ENCODE results near the gene HSPB3.

Gene HSPB3

DNA sequence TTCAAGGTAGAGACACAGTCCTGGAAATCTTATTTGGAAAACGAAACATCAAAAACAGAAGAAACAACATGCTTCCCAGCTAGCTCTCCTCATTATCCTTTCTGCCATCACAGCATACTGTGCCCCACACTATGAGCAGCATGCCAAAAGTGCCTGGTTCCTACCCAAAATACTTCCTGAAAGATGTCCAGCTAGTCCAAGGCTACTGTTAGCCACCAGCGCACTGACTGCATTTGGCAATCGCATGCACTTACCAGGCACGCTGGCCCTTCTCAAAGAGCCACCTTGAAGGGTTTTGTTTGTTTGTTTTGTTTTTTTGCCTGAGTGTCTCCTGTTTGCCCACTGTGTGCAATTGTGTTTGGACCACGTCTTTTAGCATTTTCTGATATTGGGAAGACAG lies 6.8 kb downstream of the HSPB3 start:
- TF ChIP-seq, protein P1, sequence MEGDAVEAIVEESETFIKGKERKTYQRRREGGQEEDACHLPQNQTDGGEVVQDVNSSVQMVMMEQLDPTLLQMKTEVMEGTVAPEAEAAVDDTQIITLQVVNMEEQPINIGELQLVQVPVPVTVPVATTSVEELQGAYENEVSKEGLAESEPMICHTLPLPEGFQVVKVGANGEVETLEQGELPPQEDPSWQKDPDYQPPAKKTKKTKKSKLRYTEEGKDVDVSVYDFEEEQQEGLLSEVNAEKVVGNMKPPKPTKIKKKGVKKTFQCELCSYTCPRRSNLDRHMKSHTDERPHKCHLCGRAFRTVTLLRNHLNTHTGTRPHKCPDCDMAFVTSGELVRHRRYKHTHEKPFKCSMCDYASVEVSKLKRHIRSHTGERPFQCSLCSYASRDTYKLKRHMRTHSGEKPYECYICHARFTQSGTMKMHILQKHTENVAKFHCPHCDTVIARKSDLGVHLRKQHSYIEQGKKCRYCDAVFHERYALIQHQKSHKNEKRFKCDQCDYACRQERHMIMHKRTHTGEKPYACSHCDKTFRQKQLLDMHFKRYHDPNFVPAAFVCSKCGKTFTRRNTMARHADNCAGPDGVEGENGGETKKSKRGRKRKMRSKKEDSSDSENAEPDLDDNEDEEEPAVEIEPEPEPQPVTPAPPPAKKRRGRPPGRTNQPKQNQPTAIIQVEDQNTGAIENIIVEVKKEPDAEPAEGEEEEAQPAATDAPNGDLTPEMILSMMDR (IDR thresholded peaks at IDR 0.05; ENCODE audit: borderline replicate concordance, extremely low read depth, low read length, poor library complexity, severe bottlenecking): no peak
- no peak for TF ChIP-seq EZH2 (IDR thresholded peaks at IDR 0.05; ENCODE audit: borderline replicate concordance, low read depth, low read length, severe bottlenecking)
- Histone ChIP-seq H3K4me2 (ENCODE audit: insufficient read depth, low read length) (no peak overlapping the region), H3K9me3 (ENCODE audit: insufficient read depth, low read length, severe bottlenecking) (no peaks in the 10 kb centered on the region), H3K36me3 (ENCODE audit: insufficient read depth, low read length) (no peaks in the 10 kb centered on the region), H2AFZ (ENCODE audit: low read depth, low read length) (no peak overlapping the region), H3K9ac (ENCODE audit: low read depth, low read length) (no peak overlapping the region), H3K4me1 (ENCODE audit: insufficient read depth, low read length) (no peaks in the 10 kb centered on the region), H3K4me3 (ENCODE audit: low read depth in 1 of 2, low read length in 2 of 2) (no peak overlapping the region), H3K27ac (ENCODE audit: low read length) (no peak overlapping the region), H4K20me1 (ENCODE audit: insufficient read depth, low read length) (no peaks in the 10 kb centered on the region), H3K79me2 (ENCODE audit: insufficient read depth, low read length) (no peaks in the 10 kb centered on the region), H3K27me3 (ENCODE audit: insufficient read depth, low read length, poor library complexity) (peaks cover 5% of the 10 kb centered on the region)
- DNase-seq: no peak
- no peak for ATAC-seq (ENCODE audit: insufficient read depth, low read depth)

DNA sequence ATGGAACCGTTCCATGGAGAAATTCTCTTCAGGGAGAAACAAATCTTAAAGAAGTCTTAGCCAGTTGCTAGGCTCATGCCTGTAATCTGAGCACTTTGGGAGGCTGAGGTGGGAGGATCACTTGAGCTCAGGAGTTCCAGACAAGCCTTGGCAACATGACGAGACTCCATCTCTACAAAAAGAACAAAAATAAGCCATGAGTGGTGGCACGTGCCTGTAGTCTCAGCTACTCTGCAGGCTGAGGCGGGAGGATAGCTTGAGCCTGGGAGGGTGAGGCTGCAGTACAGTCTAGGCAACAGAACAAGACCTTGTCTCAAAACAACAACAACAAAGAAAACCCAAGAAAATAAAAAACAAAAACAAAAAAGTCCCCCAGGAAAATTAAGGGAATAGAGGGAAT lies 8.2 kb downstream of the HSPB3 start:
- Histone ChIP-seq H2AFZ (ENCODE audit: low read depth, low read length) (no peak overlapping the region), H3K36me3 (ENCODE audit: insufficient read depth, low read length) (no peaks in the 10 kb centered on the region), H3K9me3 (ENCODE audit: insufficient read depth, low read length, severe bottlenecking) (no peaks in the 10 kb centered on the region), H3K4me1 (ENCODE audit: insufficient read depth, low read length) (no peaks in the 10 kb centered on the region), H3K27me3 (ENCODE audit: insufficient read depth, low read length, poor library complexity) (no peaks in the 10 kb centered on the region), H3K4me2 (ENCODE audit: insufficient read depth, low read length) (no peak overlapping the region), H3K27ac (ENCODE audit: low read length) (no peak overlapping the region), H4K20me1 (ENCODE audit: insufficient read depth, low read length) (no peaks in the 10 kb centered on the region), H3K79me2 (ENCODE audit: insufficient read depth, low read length) (no peaks in the 10 kb centered on the region), H3K9ac (ENCODE audit: low read depth, low read length) (no peak overlapping the region), H3K4me3 (ENCODE audit: low read depth in 1 of 2, low read length in 2 of 2) (no peak overlapping the region)
- no peak for DNase-seq
- no peak for ATAC-seq (ENCODE audit: insufficient read depth, low read depth)
- TF ChIP-seq, protein P1 (IDR thresholded peaks at IDR 0.05; ENCODE audit: borderline replicate concordance, extremely low read depth, low read length, poor library complexity, severe bottlenecking): no peak
- no peak for TF ChIP-seq EZH2 (IDR thresholded peaks at IDR 0.05; ENCODE audit: borderline replicate concordance, low read depth, low read length, severe bottlenecking)

DNA sequence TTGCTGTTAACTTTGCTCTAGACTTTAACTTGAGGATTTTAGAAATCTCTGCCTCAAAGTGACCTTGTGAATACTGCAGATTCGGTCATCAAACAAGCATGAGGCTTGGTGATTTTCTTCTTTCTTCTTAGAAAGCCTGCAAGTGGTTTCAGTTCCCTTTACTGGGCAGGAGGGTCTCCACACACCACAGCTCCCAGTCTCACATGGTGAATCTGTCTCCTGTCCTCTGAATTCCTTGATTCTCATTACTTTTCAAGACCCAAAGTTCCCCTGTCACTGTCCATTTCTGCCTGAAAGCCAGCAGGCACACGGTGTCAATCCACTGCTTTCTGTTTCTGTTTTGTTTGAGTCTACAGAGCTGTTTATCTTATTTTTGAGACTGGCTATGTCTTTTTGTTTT lies 14.1 kb downstream of the HSPB3 start:
- Histone ChIP-seq H3K4me1 (ENCODE audit: insufficient read depth, low read length) (no peaks in the 10 kb centered on the region), H3K27ac (ENCODE audit: low read length) (no peak overlapping the region), H3K79me2 (ENCODE audit: insufficient read depth, low read length) (no peaks in the 10 kb centered on the region), H3K36me3 (ENCODE audit: insufficient read depth, low read length) (no peaks in the 10 kb centered on the region), H3K4me2 (ENCODE audit: insufficient read depth, low read length) (0 out of 2 replicates have a peak overlapping the region, but pooled peaks have one; percentile 7), H3K9me3 (ENCODE audit: insufficient read depth, low read length, severe bottlenecking) (no peaks in the 10 kb centered on the region), H3K9ac (ENCODE audit: low read depth, low read length) (no peak overlapping the region), H3K27me3 (ENCODE audit: insufficient read depth, low read length, poor library complexity) (no peaks in the 10 kb centered on the region), H2AFZ (ENCODE audit: low read depth, low read length) (no peak overlapping the region; the same call in 1 of the 2 replicates), H4K20me1 (ENCODE audit: insufficient read depth, low read length) (no peaks in the 10 kb centered on the region), H3K4me3 (ENCODE audit: low read depth in 1 of 2, low read length in 2 of 2) (no peak overlapping the region)
- DNase-seq (no peak), ATAC-seq (ENCODE audit: insufficient read depth, low read depth) (no peak)
- TF ChIP-seq EZH2 (IDR thresholded peaks at IDR 0.05; ENCODE audit: borderline replicate concordance, low read depth, low read length, severe bottlenecking): no peak
- TF ChIP-seq, protein P1 (IDR thresholded peaks at IDR 0.05; ENCODE audit: borderline replicate concordance, extremely low read depth, low read length, poor library complexity, severe bottlenecking): no peak

DNA sequence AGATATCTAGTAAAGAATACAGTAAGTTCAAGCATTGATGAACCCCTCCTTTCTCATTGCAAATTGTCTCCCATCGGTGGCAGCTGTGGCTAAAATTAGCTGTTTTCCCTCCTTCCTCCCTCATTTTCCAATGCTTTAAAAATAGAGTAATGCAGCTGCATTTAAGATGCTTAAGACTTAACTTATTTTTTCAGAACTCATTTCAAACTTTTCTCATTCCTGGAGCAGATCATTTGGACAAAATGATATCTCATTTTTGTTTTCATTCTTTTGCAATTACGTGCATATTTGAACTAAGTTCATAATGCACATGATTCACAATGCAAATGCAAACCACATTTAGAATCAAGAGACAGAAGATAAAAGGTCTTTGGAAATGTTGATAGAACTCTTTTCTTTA lies 14.6 kb downstream of the HSPB3 start:
- TF ChIP-seq, protein P1 (IDR thresholded peaks at IDR 0.05; ENCODE audit: borderline replicate concordance, extremely low read depth, low read length, poor library complexity, severe bottlenecking): no peak
- no peak for TF ChIP-seq EZH2 (IDR thresholded peaks at IDR 0.05; ENCODE audit: borderline replicate concordance, low read depth, low read length, severe bottlenecking)
- Histone ChIP-seq H3K4me2 (ENCODE audit: insufficient read depth, low read length) (no peak overlapping the region), H2AFZ (ENCODE audit: low read depth, low read length) (no peak overlapping the region), H3K79me2 (ENCODE audit: insufficient read depth, low read length) (no peaks in the 10 kb centered on the region), H3K27ac (ENCODE audit: low read length) (no peak overlapping the region), H3K36me3 (ENCODE audit: insufficient read depth, low read length) (no peaks in the 10 kb centered on the region), H3K9ac (ENCODE audit: low read depth, low read length) (no peak overlapping the region), H3K27me3 (ENCODE audit: insufficient read depth, low read length, poor library complexity) (no peaks in the 10 kb centered on the region), H4K20me1 (ENCODE audit: insufficient read depth, low read length) (no peaks in the 10 kb centered on the region), H3K4me3 (ENCODE audit: low read depth in 1 of 2, low read length in 2 of 2) (no peak overlapping the region), H3K4me1 (ENCODE audit: insufficient read depth, low read length) (no peaks in the 10 kb centered on the region), H3K9me3 (ENCODE audit: insufficient read depth, low read length, severe bottlenecking) (no peaks in the 10 kb centered on the region)
- DNase-seq (no peak), ATAC-seq (ENCODE audit: insufficient read depth, low read depth) (no peak)

Measured in DND-41 (cell line).